ENCODE data around the gene ZC3H11A. TPM values are rescaled to one million over a fixed set of nuclear protein-coding genes. Genes with fewer than 3 reads are reported as not detected.

ZC3H11A gene
- total and polyA plus RNA-seq, 2 of the 4 experiments (the other 2 are of a cell fraction) = 52.1 to 66.5 TPM

- Histone ChIP-seq H4K20me1 (ENCODE audit: insufficient read depth, low read length) (no peaks in the 10 kb centered on the region), H2AK5ac (ENCODE audit: low read depth, low read length) (no peak overlapping the region), H4K91ac (ENCODE audit: insufficient read depth, low read depth, low read length) (no peak overlapping the region), H3K4me3 (ENCODE audit: insufficient read depth, low read depth, low read length) (no peak overlapping the region), H3K9ac (ENCODE audit: low read depth, low read length) (no peak overlapping the region), H3K56ac (ENCODE audit: extremely low read depth, insufficient read depth, low read length) (no peak overlapping the region), H3K18ac (ENCODE audit: low read depth, low read length) (no peak overlapping the region), H3K23ac (ENCODE audit: low read depth, low read length) (peak overlapping the region; percentile 1; the same call in 1 of the 2 replicates), H3K36me3 (ENCODE audit: control insufficient read depth, insufficient read depth, low read length) (no peaks in the 10 kb centered on the region), H3K9me3 (ENCODE audit: control insufficient read depth, insufficient read depth, low read length) (no peaks in the 10 kb centered on the region), H3K27me3 (ENCODE audit: control insufficient read depth, insufficient read depth, low read length) (no peaks in the 10 kb centered on the region), H2AFZ (replicated peaks; ENCODE audit: low read length, poor library complexity) (no peak overlapping the region), H3K14ac (replicated peaks; ENCODE audit: low read depth, low read length) (0 out of 2 replicates have a peak overlapping the region, but pooled peaks have one; percentile 17), H3K4me2 (ENCODE audit: low read depth, low read length) (peak overlapping the region; percentile 30; the same call in 1 of the 2 replicates), H2BK15ac (ENCODE audit: low read depth, low read length) (no peak overlapping the region), H3K27ac (ENCODE audit: insufficient read depth, low read length) (no peak overlapping the region), H2BK20ac (ENCODE audit: low read depth, low read length) (no peak overlapping the region), H4K5ac (ENCODE audit: low read depth, low read length) (no peak overlapping the region), H2AK9ac (replicated peaks; ENCODE audit: low read depth, low read length, poor library complexity) (no peak overlapping the region), H2BK120ac (ENCODE audit: low read depth, low read length) (no peak overlapping the region), H2BK5ac (ENCODE audit: low read depth, low read length, poor library complexity, severe bottlenecking) (peak overlapping the region; percentile 43), H4K8ac (ENCODE audit: low read depth in 2 of 2, low read length in 2 of 2) (no peak overlapping the region), H3K4me1 (ENCODE audit: control insufficient read depth, insufficient read depth, low read length) (peaks cover 4% of the 10 kb centered on the region), H3K4ac (ENCODE audit: low read depth, low read length) (no peak overlapping the region), H3K9me1 (ENCODE audit: insufficient read depth, low read length) (no peaks in the 10 kb centered on the region), H3K79me1 (ENCODE audit: low read depth in 1 of 2, low read length in 2 of 2) (no peaks in the 10 kb centered on the region)
- ATAC-seq (ENCODE audit: low read depth) = peak; percentile 89
- DNase-seq = peak; percentile 82
- intact Hi-C loops (cut with micrococcal nuclease) = loop anchor here (1.0 kb wide), 1 partner anchor 44 kb away; the partner anchor contains the start of genes ZBED6 and ZC3H11A
- ChIA-PET CTCF (no interaction called here), POLR2A (ENCODE audit: unreplicated experiment) (no interaction called here)
- dilution Hi-C loops (cut with HindIII; ENCODE audit: low sequenced_read_pairs, unreplicated experiment) = no loop called here
- BruUV-seq (replicated peaks) = no TSS peak
- in situ Hi-C loops (cut with MboI; ENCODE audit: low sequenced_read_pairs) = no loop called here
- peak; percentile 92 for TF ChIP-seq BHLHE40 (IDR thresholded peaks at IDR 0.05; ENCODE audit: low read depth, low read length)
- TF ChIP-seq MAFK (IDR thresholded peaks at IDR 0.05; ENCODE audit: low read depth, low read length) = no peak
- TF ChIP-seq CEBPB (IDR thresholded peaks at IDR 0.05; ENCODE audit: low read depth, low read length) = peak; percentile 24; the same call in 1 of the 2 replicates
- TF ChIP-seq RCOR1 (IDR thresholded peaks at IDR 0.05; ENCODE audit: insufficient replicate concordance, low read length) = no peak
- no peak for TF ChIP-seq SMC3 (IDR thresholded peaks at IDR 0.05; ENCODE audit: low read depth, low read length)
- peak; percentile 43; the same call in 1 of the 2 replicates for TF ChIP-seq MXI1 (IDR thresholded peaks at IDR 0.05; ENCODE audit: borderline replicate concordance, low read depth, low read length)
- no peak for TF ChIP-seq RFX5 (IDR thresholded peaks at IDR 0.05; ENCODE audit: low read depth, low read length)
- TF ChIP-seq FOS (IDR thresholded peaks at IDR 0.05; ENCODE audit: low read depth, low read length) = no peak
- TF ChIP-seq MAZ (IDR thresholded peaks at IDR 0.05; ENCODE audit: borderline replicate concordance, low read depth, low read length) = no peak
- TF ChIP-seq RAD21 (IDR thresholded peaks at IDR 0.05; ENCODE audit: low read length) = no peak
- TF ChIP-seq USF2 (IDR thresholded peaks at IDR 0.05; ENCODE audit: low read depth, low read length) = no peak; the same call in 1 of the 2 replicates
- no peak for TF ChIP-seq ELK1 (IDR thresholded peaks at IDR 0.05; ENCODE audit: borderline replicate concordance, low read depth, low read length)
- no peak for TF ChIP-seq CHD1 (IDR thresholded peaks at IDR 0.05; ENCODE audit: low read depth, low read length)
- TF ChIP-seq CTCF (conservative IDR thresholded peaks at IDR 0.05; ENCODE audit: low read depth, low read length) = 0 out of 2 replicates have a peak, but pooled peaks have one; percentile 8
- no peak for TF ChIP-seq NFE2L2 (IDR thresholded peaks at IDR 0.05; ENCODE audit: low read depth, low read length)
- no peak for TF ChIP-seq POLR2A (IDR thresholded peaks at IDR 0.05; ENCODE audit: low read depth, low read length)
- WGBS, 2 experiments (ENCODE audit: extremely low coverage in 2 of 2, insufficient read length in 1 of 2) = no CpG with 5 or more reads among the region's 3 CpGs
These were observed 44.4 kb upstream of the ZC3H11A start for GRCh38 chr1:203751051-203751450.
